Measurements from ENCODE around the gene CGB2.

GRCh38 chr19:49020931-49021895 lies 10.5 kb upstream of the CGB2 start:
- TF ChIP-seq CTCF (IDR thresholded peaks at IDR 0.05) (no peak), POLR2A (IDR thresholded peaks at IDR 0.05) (no peak)
